Measurements from ENCODE around the gene RMI1.

- TF ChIP-seq EZH2 (IDR thresholded peaks at IDR 0.05; ENCODE audit: borderline replicate concordance, control insufficient read depth, low read depth, low read length), result no peak
- TF ChIP-seq TCF7 (IDR thresholded peaks at IDR 0.05; ENCODE audit: borderline replicate concordance), result no peak
- TF ChIP-seq TAF1 (IDR thresholded peaks at IDR 0.05; ENCODE audit: borderline replicate concordance, low read depth, low read length), result no peak
- no peak for TF ChIP-seq KAT2A (conservative IDR thresholded peaks at IDR 0.05; ENCODE audit: control insufficient read depth, low read depth, low read length)
- TF ChIP-seq NR2C2 (IDR thresholded peaks at IDR 0.05; ENCODE audit: borderline replicate concordance, control insufficient read depth, insufficient read length, low read depth), result no peak
- TF ChIP-seq MAX (IDR thresholded peaks at IDR 0.05; ENCODE audit: low read depth, low read length), result no peak
Observed at GRCh38 chr9:84045481-84046097, 65.0 kb downstream of the RMI1 start.
